Stimulated activated CD4-positive, alpha-beta T cell treated with anti-CD3 and anti-CD28 coated beads, Interleukin-4, amount 100 ng/mL, for 4 hours (primary cell): ENCODE results near the gene VTN.
A peak's percentile ranks its signal among the peaks of the same experiment; 100 is the strongest.

ENCODE experiments used
- DNase-seq, 2 experiments: peaks; one replicate each; pipeline ENCODE4 v3.0.0-alpha.2; 2020

Gene VTN

GRCh38 chr17:28368306-28368831 lies 1.7 kb downstream of the VTN start:
- DNase-seq, result no peak

GRCh38 chr17:28367641-28368305 lies 2.3 kb downstream of the VTN start:
- DNase-seq, result no peak

- no peak for DNase-seq
Observed at GRCh38 chr17:28366605-28367004, 3.5 kb downstream of the VTN start.

GRCh38 chr17:28365487-28365886 lies 4.6 kb downstream of the VTN start:
- no peak for DNase-seq

GRCh38 chr17:28364665-28365363 lies 5.3 kb downstream of the VTN start, which contains the start of gene SEBOX:
Gene SEBOX, minus strand, starts transcription at chr17:28365199. Its CDS starts 48 bp downstream, at chr17:28365151.
- DNase-seq, result no peak

GRCh38 chr17:28363776-28364650 lies 6.1 kb downstream of the VTN start:
- DNase-seq, result no peak

GRCh38 chr17:28363186-28363585 lies 6.9 kb downstream of the VTN start:
- no peak for DNase-seq

- DNase-seq, result no peak
Observed at GRCh38 chr17:28357901-28358197, 12.3 kb downstream of the VTN start.

GRCh38 chr17:28357061-28357900 lies 12.8 kb downstream of the VTN start, which contains the start of gene POLDIP2:
Gene POLDIP2, minus strand, starts transcription at chr17:28357527. Its CDS starts 79 bp downstream, at chr17:28357448.
- DNase-seq, result peak; percentile 93 to 94

- no peak for DNase-seq
Observed at GRCh38 chr17:28350271-28350670, 19.8 kb downstream of the VTN start.

- no peak for DNase-seq
Observed at GRCh38 chr17:28348979-28349378, 21.1 kb downstream of the VTN start.

GRCh38 chr17:28347261-28347891 lies 22.7 kb downstream of the VTN start:
- no peak for DNase-seq

- no peak for DNase-seq
Observed at GRCh38 chr17:28346746-28347246, 23.3 kb downstream of the VTN start.

- no peak for DNase-seq
Observed at GRCh38 chr17:28346199-28346580, 23.9 kb downstream of the VTN start.

GRCh38 chr17:28345419-28346198 lies 24.5 kb downstream of the VTN start:
- no peak for DNase-seq

- DNase-seq, result no peak
Observed at GRCh38 chr17:28344435-28344901, 25.6 kb downstream of the VTN start.

GRCh38 chr17:28344011-28344410 lies 26.1 kb downstream of the VTN start:
- DNase-seq, result no peak

GRCh38 chr17:28343491-28343932 lies 26.6 kb downstream of the VTN start:
- DNase-seq, result no peak

- DNase-seq, result no peak
Observed at GRCh38 chr17:28342313-28342712, 27.8 kb downstream of the VTN start.

- DNase-seq, result no peak
Observed at GRCh38 chr17:28341516-28341915, 28.6 kb downstream of the VTN start.

- no peak for DNase-seq
Observed at GRCh38 chr17:28340374-28340773, 29.7 kb downstream of the VTN start.
